ES-I3 (cell line): Measurements from ENCODE around the gene KANSL1L.

Source experiments
- H3K36me3 ChIP-seq: 2 replicates; pipeline ENCODE4 v1.6.1; 2013; ENCODE audit warnings: mild to moderate bottlenecking, low read length, control low read depth, moderate library complexity; ENCODE audit not compliant: insufficient read depth
- H3K4me1 ChIP-seq: 2 replicates; pipeline ENCODE4 v1.6.1; 2013; ENCODE audit warnings: mild to moderate bottlenecking, control low read depth, low read length; ENCODE audit not compliant: insufficient read depth
- H3K9ac ChIP-seq: 2 replicates; pipeline ENCODE4 v1.6.1; 2013; ENCODE audit warnings: low read depth, mild to moderate bottlenecking, low read length, moderate library complexity
- H3K9me3 ChIP-seq: 2 replicates; pipeline ENCODE4 v1.6.1; 2013; ENCODE audit warnings: mild to moderate bottlenecking, low read length, moderate library complexity; ENCODE audit not compliant: control insufficient read depth, insufficient read depth

Gene KANSL1L

DNA sequence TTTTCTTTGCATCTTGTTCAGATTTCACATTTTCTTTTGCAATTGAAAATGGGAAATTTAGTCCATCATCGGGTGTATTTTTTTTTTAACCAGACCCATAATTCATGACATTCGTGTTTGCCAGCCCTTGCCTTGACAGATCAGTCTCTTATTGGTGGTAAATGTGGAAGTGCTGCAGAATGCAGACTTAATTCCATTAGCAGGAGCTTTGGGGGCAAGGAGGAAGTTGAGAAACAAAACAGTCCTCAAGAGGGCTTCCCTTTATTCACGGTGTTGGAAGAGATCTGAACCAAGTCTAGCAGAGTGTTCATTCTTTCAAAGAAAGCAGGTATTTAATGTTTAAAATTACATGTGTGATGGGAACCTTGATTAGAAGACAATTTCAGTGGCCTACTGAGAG is 185.3 kb downstream of the KANSL1L start:
- no peaks in the 10 kb centered on the region for H3K9me3 ChIP-seq
- H3K4me1 ChIP-seq = no peaks in the 10 kb centered on the region
- no peaks in the 10 kb centered on the region for H3K36me3 ChIP-seq
- H3K9ac ChIP-seq = no peak overlapping the region

DNA sequence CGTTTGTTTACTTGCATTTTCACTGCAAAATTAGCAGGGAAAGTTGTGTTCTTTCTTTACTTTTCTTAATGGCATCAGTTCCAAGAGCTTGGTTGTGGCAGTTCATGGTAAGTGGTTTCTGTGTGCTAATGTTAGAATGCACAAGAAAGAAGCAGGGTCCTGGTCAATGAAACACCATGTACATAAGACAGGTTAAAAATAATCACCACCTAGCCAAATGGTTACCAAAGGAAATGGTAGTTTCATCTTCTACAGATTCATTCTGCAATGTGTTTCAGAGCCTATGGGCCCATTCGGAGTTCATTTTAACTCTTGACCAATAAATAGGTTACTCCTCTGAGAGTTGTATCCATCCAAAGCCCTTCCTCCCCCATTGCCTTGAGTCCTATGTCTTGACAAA is 186.9 kb downstream of the KANSL1L start:
- Histone ChIP-seq H3K36me3 (no peaks in the 10 kb centered on the region), H3K9ac (no peak overlapping the region), H3K9me3 (no peaks in the 10 kb centered on the region), H3K4me1 (no peaks in the 10 kb centered on the region)

DNA sequence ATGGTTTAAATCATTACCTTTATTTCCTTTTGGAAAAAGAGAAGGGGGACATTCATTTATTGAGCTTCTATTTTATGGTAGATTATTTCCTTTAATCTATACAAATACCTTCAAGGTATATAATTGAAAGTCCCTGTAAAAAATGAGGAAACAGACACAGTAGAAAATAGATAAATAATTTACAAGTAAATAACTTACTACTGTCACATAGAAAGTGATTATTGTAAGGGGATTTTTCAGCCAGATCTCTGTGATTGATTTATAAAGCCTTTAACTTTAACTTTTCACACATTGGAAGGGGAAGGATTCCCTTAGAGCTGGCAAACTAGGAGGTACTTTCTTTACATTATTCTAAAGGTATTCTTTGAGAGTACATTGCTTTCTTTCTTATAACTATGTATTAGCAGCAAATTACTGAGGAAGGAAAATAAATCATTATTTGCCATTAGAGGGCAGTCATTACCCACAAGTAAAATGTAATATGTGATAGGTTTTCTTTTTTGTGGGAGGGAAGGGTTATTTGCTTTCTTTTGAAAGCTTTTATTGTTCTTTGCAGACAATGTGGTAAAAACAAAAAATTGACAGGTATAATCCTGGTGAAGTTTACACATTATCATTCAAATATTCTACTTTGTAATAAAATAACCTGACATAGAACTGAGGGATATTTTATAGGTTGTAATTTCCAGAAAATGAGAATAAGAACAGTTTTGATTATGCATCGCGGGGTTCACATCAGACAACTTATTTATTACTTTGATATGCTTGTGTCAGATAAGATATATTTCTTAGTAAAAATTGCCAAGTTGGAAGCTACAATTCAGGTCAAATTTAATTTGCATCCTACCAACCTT is 193.6 kb downstream of the KANSL1L start:
- H3K9ac ChIP-seq = no peak overlapping the region
- H3K4me1 ChIP-seq = no peaks in the 10 kb centered on the region
- H3K36me3 ChIP-seq = no peaks in the 10 kb centered on the region
- H3K9me3 ChIP-seq = no peaks in the 10 kb centered on the region

DNA sequence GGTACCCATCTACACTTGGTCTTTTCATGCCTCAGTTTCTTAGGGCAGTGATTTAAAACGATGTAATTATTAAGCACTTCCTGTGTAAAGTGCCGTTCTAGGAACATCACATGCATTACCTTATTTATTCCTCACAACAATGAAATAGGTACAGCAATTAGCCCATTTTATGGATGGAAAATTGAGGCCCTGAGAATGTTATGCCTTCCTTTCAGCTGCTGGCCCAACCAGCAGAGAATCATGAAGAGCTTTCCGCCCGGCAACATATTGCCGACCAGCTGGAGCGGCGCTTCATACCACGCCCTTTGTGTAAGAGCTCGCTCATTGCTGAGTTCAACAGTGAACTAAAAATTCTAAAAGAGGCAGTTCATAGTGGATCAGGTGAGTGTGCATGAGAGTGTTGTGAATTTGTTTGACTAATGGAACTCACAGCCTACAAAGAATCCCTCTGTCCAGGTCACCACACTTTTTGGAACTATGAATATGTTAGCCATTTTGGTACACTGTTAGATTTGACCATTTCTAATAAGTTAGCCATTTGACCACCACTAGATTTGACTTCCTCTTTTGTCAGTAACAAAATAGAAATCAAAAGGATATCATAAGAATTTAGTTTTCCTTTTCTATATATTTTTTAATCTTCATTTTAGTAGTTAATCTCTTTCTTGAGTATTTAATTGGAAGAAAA is 194.4 kb downstream of the KANSL1L start:
- H3K9me3 ChIP-seq = no peaks in the 10 kb centered on the region
- H3K9ac ChIP-seq = no peak overlapping the region
- no peaks in the 10 kb centered on the region for H3K4me1 ChIP-seq
- no peaks in the 10 kb centered on the region for H3K36me3 ChIP-seq

DNA sequence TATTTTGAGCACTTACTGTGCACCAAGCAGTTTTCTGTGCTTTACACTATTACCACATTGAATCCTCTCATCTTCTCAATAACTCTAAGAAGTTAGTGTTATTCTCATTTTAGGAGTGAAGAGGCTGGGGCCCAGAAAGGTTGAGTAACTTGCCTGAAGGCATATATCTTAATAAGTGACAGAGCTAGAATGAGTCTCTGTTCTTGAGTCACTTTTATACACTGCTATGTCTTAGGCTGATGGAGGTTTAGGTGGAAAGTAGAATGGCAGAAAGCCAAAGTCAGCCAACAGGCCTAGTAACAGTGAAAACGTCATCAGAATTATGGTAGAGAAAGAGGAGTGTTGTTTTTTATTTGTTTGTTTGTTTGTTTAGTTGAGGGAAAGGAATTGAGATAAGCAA is 196.6 kb downstream of the KANSL1L start:
- no peaks in the 10 kb centered on the region for H3K9me3 ChIP-seq
- no peak overlapping the region for H3K9ac ChIP-seq
- no peaks in the 10 kb centered on the region for H3K36me3 ChIP-seq
- H3K4me1 ChIP-seq = no peaks in the 10 kb centered on the region

DNA sequence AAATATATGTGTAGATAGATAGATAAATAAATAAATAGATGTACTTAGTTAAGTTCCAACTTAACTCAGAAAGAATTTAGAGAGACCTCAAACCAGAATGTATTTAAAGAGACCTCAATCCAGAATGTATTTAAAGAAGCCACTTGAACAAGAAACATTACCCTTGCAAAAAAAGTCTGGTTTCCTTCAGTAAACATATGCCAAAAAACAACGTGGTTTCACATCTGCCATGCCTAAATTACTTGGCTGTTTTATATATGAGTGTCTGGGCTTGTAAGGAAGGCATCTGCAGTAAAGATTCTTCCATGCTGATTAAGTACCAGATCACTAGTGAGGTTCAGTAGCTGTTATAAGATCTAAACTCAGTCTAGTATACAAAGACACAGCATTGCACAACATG is 197.9 kb downstream of the KANSL1L start:
- Histone ChIP-seq H3K9ac (no peak overlapping the region), H3K36me3 (no peaks in the 10 kb centered on the region), H3K4me1 (no peaks in the 10 kb centered on the region), H3K9me3 (no peaks in the 10 kb centered on the region)
